ENCODE data around the gene ABHD8.

Gene ABHD8

DNA sequence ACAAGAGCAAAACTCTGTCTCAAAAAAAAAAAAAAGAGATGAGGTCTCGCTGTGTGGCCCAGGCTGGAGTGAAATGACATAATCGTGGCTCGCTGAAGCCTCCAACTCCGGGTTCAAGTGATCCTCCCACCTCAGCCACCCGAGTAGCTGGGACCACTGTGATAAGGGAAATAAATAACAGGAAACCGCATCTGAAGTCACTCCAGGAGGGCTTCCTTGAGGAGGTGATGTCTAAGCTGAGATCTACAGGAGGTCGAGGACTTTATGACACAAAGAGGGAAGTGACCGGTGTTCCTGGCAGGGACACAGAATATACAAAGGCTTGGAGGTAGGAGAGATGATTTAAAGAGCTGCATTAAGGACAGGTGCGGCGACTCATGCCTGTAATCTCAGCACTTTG is 48.6 kb downstream of the ABHD8 start:
- no peak for TF ChIP-seq ELF4 (IDR thresholded peaks at IDR 0.05)
- TF ChIP-seq ZNF384 (IDR thresholded peaks at IDR 0.05) = no peak
- no peak for TF ChIP-seq CTBP1 (IDR thresholded peaks at IDR 0.05; ENCODE audit: borderline replicate concordance)
- no peak for TF ChIP-seq FOXM1 (IDR thresholded peaks at IDR 0.05; ENCODE audit: borderline replicate concordance)
- TF ChIP-seq NFRKB (IDR thresholded peaks at IDR 0.05) = no peak
- no peak for TF ChIP-seq FOXK2 (IDR thresholded peaks at IDR 0.05)
- TF ChIP-seq TARDBP (IDR thresholded peaks at IDR 0.05) = no peak
- TF ChIP-seq, protein P1, sequence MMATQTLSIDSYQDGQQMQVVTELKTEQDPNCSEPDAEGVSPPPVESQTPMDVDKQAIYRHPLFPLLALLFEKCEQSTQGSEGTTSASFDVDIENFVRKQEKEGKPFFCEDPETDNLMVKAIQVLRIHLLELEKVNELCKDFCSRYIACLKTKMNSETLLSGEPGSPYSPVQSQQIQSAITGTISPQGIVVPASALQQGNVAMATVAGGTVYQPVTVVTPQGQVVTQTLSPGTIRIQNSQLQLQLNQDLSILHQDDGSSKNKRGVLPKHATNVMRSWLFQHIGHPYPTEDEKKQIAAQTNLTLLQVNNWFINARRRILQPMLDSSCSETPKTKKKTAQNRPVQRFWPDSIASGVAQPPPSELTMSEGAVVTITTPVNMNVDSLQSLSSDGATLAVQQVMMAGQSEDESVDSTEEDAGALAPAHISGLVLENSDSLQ (IDR thresholded peaks at IDR 0.05) = no peak
- TF ChIP-seq L3MBTL2 (conservative IDR thresholded peaks at IDR 0.05) = no peak
- TF ChIP-seq ARNT (IDR thresholded peaks at IDR 0.05) = no peak
- no peak for TF ChIP-seq SUZ12 (IDR thresholded peaks at IDR 0.05)
- TF ChIP-seq FOXA1 (IDR thresholded peaks at IDR 0.05) = no peak
- TF ChIP-seq BHLHE40 (IDR thresholded peaks at IDR 0.05; ENCODE audit: borderline replicate concordance) = no peak
- DNase-seq (ENCODE audit: extremely low spot score) = no peak
- ChIA-PET CTCF (no interaction called here), POLR2A (no interaction called here)

DNA sequence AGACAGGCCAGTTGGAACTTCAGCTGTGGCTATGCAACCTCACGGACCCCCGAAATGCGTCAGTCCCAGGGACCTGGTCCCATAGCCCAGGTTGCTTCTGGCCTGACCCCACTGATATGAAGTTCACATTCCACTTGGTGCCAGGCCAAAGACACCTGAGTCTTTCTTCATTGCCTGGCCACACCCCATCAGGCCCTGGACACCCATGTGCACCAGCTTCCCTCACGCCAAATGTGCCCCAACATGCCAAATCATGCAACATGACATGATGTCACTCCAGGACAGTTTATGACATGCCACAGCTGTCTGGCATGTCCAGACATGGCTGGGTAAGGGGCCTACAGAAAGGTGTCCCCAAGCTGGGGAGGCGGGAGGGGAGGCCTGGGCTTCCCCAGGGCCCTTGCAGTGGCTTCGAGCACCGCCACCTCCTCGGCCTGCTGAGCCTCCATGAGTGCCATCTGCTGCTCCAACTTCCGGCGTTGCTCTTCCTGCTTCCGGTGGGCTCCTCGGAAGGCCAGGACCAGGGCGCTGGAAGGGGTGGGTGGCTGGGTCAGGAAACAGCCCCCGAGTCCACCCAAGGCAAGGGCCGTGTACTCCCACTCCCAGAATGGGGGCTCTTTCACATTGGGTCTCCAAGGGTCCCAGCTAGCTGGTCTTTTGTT is 53.2 kb downstream of the ABHD8 start:
- POLR2A ChIA-PET = interaction anchor here (0.9 to 2.8 kb wide), 6 partner anchors 9 to 34 kb away, joined by 3 to 11 read pairs (median 5); partner anchors contain the start of genes BABAM1, OCEL1 and USE1
- TF ChIP-seq, protein P1 (IDR thresholded peaks at IDR 0.05) = no peak
- no peak for TF ChIP-seq FOXA1 (IDR thresholded peaks at IDR 0.05)
- no peak for TF ChIP-seq TARDBP (IDR thresholded peaks at IDR 0.05)
- TF ChIP-seq ZNF384 (IDR thresholded peaks at IDR 0.05) = no peak
- no peak for TF ChIP-seq L3MBTL2 (conservative IDR thresholded peaks at IDR 0.05)
- TF ChIP-seq ARNT (IDR thresholded peaks at IDR 0.05) = no peak
- no peak for TF ChIP-seq FOXK2 (IDR thresholded peaks at IDR 0.05)
- TF ChIP-seq SP1 (IDR thresholded peaks at IDR 0.05) = no peak
- TF ChIP-seq HDGF (IDR thresholded peaks at IDR 0.05; ENCODE audit: borderline replicate concordance) = no peak
- TF ChIP-seq LEF1 (IDR thresholded peaks at IDR 0.05; ENCODE audit: borderline replicate concordance) = no peak
- TF ChIP-seq BHLHE40 (IDR thresholded peaks at IDR 0.05; ENCODE audit: borderline replicate concordance) = no peak
- TF ChIP-seq ELF4 (IDR thresholded peaks at IDR 0.05) = no peak
- no peak for TF ChIP-seq NFRKB (IDR thresholded peaks at IDR 0.05)
- no peak for TF ChIP-seq SUZ12 (IDR thresholded peaks at IDR 0.05)
- CTCF ChIA-PET = interaction anchor here (0.6 to 1.4 kb wide), 3 partner anchors 11 to 28 kb away, joined by 3 to 9 read pairs (median 5); no protein-coding TSS in a partner anchor
- DNase-seq (ENCODE audit: extremely low spot score) = no peak

DNA sequence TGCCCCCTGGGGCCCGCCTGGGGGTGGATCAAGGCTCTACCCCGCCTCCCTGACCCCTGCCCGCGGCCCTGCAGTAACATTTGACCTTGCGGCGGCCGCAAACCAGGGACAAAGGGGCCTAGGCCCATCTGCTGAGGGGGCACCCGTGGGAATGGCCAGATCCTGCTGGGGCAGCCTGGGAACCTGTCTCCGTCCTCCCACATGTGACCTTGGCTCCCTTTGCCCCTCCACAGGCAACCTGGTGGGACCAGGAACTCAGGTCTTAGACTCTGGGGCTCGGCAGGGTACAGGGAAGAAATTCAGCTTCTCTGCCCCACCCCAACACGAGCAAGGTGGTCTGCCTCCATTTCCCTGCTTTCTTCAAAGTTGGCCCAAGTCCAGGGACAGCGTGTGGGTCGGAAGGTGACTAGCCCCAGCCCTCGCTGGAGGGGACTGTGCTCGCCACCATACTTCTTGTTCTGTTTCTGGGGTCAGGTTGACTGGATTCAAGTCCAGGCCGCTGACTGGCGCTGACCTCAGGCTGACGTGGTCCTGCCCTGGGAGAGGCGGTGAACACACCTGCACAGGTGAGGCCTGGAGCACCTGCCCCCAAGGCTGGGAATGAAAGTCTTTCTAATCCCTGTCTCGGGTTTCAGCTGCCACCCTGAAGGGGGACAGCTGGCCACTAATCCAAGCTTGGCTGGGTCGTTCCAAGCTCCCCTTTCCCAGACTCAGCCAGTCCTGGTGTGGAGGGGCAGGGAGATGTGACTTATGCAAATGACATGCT is 55.0 kb downstream of the ABHD8 start:
- TF ChIP-seq CTBP1 (IDR thresholded peaks at IDR 0.05; ENCODE audit: borderline replicate concordance) (no peak), L3MBTL2 (conservative IDR thresholded peaks at IDR 0.05) (no peak), ARNT (IDR thresholded peaks at IDR 0.05) (no peak)
- CTCF ChIA-PET = interaction anchor here (1.4 to 1.5 kb wide), 2 partner anchors 12 to 18 kb away, joined by 5 to 7 read pairs; no protein-coding TSS in a partner anchor
- POLR2A ChIA-PET = interaction anchor here (1.1 to 2.8 kb wide), 7 partner anchors 9 to 33 kb away, joined by 3 to 11 read pairs (median 5); partner anchors contain the start of genes BABAM1, OCEL1 and USE1
- no peak for DNase-seq (ENCODE audit: extremely low spot score)

DNA sequence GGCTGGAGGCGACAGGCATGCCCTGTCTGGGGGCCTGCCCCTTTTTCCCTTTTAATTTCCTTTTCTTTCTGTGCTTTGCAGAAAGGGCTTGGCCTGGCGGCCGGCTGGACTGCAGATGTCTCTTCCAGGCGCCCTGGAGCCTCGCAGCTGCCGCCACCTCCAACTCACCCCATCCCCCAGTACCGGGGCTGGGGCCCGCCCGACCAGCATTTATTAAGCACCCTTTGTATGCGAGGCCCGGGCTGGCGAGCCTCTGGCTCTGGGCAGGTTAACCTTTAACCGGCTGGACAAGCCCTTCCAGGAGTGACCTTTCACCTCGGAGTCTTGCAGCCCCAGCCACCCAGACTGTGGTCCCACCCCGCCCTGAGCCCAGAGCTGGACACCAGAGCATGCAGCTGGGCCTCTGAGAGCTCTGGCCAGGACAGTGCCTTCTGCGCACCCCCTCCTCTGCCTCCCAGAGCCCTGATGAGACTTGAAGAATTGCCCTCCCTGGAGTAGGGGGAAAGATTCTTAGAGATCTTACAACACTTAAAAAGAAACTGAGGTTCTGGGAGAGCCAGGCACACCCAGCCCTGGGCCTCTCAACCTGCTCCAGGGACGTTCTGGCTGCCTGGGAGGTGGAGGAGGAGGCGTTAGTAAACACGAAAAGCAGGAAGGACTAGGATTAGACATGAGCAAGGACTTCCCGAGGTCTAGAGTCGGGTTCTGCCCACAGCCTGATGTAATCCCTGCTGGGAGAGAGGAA is 56.4 kb downstream of the ABHD8 start:
- ChIA-PET POLR2A (no interaction called here), CTCF (no interaction called here)
- no peak for DNase-seq (ENCODE audit: extremely low spot score)
- TF ChIP-seq FOXK2 (IDR thresholded peaks at IDR 0.05) (no peak), FOXA1 (IDR thresholded peaks at IDR 0.05) (no peak), ELF4 (IDR thresholded peaks at IDR 0.05) (no peak), HDGF (IDR thresholded peaks at IDR 0.05; ENCODE audit: borderline replicate concordance) (no peak), SUZ12 (IDR thresholded peaks at IDR 0.05) (no peak), ZNF384 (IDR thresholded peaks at IDR 0.05) (no peak), SP1 (IDR thresholded peaks at IDR 0.05) (no peak), BHLHE40 (IDR thresholded peaks at IDR 0.05; ENCODE audit: borderline replicate concordance) (no peak), CTBP1 (IDR thresholded peaks at IDR 0.05; ENCODE audit: borderline replicate concordance) (no peak), NFRKB (IDR thresholded peaks at IDR 0.05) (no peak)
- TF ChIP-seq, protein P1 (IDR thresholded peaks at IDR 0.05) = no peak

DNA sequence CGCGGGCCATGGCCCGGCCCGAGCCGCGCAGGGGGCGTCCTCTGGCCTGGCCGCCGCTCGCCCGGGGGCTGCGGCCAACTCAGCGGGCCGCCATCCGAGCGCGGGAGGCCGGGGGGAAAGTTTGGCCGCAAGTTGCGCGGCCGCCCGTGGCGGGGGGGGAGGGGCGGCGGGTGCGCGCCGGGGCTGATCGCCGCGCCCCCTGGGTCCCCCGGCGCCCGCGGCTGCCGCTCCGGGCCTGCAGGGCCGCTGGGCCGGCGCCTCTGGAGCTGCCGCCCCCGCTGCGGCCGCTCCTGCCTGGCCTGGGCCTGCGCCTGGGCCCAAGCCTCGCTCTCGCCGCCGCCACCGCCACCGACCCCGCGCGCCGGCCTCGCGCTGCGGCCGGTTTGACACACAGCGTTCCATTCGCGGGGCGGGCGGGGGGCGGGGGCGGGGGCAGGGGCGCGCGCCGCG is 57.7 kb downstream of the ABHD8 start, which contains the start of gene NR2F6:
Gene NR2F6, minus strand, starts transcription at position 385 of the 450 bp plus-strand sequence. CDS start 699 bp downstream, outside the sequence.
- ChIA-PET POLR2A (no interaction called here), CTCF (no interaction called here)
- TF ChIP-seq FOXA1 (IDR thresholded peaks at IDR 0.05) = no peak
- TF ChIP-seq, protein P1 (IDR thresholded peaks at IDR 0.05) = no peak
- no peak for TF ChIP-seq SP1 (IDR thresholded peaks at IDR 0.05)
- no peak for DNase-seq (ENCODE audit: extremely low spot score)

All from HEK293T (cell line).